ENCODE results near the gene STXBP5.

The STXBP5 gene

DNA sequence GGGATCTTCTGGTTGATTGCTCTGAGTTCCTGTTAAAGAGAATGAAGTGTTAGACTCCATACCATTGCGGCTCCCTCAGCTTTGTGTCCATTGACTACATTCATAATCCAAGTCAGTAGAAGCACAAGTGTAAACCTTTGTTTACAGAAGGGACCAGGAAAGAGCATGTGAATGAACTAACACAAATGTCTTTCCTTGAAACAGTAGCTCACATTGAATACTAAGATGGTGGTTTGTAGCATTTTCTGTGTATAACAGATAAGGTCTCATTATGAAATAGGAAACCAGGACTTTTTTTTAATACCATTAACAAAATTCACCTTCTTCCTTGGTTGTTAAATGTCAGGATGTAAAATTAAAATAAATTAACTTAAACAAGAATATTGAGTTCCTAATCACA is 8.4 kb downstream of the STXBP5 start:
- no peak for DNase-seq

DNA sequence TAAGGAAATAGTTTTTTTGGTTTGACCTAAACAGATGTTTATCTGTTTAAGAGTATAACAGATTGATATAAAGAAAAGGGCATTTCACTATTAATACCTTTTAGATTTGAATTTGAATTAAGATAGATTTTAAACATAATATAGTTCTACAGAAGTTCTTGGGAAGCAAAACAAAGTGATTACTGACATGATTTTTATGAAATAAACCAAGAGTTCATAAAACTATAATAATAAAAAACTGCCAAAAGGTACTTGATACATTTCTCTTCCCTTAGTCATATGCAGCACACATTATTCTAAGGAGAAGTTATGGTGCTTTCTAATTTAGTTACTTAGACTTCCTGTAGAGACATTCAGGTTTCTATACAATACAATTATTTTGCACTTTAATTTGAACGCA is 9.6 kb downstream of the STXBP5 start:
- DNase-seq = no peak

DNA sequence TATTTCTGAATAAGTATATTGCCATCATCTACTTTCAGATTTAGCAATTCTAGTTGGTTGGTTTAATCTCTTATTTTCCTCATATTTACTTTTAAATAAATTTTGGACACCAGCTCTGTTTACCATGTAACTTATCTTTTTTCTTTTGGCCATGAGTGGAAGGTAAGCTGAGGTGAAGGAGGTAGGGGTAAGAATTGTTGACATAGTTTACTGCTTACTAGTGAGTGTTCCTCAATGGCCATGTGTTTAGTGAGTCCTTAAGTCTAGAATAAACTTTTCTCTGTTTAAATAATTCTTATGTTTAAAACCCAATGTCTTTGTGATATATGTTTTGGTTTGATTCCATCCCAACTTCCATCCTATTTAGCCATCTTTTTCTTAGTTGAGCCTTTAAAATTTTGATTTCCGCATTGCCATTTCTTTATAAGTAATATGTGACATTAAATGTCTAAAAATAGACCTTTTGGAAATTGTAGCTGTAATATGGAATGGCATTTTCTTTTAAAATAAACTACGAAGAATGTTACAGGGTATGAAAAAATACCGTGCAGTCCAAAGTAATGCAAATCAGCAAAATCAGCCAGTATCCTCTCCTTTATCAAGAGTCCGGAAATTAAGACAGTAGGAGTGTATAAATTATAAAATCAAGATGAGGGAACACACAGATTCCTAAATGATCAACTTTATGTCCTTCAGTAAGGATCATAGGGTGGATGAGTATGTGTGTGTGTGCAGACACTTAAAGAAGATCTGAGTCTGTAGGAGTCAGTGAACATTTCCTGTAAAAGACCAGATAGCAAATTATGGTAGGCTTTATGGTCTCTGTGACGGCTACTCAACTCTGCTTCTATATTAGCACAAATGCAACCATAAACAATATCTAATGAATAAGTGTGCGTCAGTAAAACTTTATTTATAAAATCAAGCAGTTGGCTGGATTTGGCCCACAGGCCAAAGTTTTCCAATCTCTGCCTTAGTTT is 10.3 kb downstream of the STXBP5 start:
- no peak for DNase-seq

DNA sequence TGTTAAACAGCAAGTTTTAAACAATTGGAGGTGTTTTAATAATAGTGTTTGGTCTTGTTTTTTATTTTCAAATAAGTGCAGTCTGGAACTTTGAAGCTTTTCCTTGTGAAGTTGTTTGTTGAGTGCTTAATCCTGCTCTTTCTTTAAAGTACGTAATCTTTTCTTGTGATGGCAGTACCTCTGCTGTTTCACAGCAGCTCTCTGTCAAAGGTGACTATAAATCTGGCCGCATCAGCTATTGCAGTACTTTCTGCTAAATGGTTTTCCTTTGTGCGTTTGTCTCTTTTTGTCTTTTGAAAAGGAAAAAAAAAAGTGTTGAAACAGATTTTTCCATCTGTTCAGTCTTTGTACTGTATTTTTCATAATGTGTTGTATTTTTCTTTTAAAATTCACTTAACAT is 12.7 kb downstream of the STXBP5 start:
- DNase-seq = no peak

DNA sequence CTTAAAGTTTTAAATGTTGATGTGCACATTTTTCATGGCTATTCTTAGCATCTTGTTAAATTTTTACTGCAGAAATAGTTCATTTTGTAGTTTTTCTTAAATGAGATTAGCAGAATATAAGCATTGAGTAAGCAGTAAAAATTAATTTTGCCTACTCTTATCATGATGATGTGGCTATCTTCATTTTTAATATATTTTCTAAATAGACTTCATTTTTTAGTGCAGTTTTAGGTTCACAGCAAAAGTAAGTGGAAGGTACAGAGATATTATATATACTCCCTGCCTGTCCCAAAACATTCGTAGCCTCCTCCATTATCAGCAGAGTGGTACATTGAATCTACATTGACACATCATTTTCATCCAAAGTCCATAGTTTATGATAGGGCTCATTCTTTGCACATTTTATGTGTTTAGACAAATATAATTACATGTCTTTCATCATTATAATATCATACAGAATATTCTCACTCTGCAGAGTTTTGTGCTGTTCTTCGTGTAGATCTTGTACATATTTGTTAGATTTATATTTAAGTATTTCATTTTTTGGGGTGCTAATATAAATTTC is 13.7 kb downstream of the STXBP5 start:
- no peak for DNase-seq

DNA sequence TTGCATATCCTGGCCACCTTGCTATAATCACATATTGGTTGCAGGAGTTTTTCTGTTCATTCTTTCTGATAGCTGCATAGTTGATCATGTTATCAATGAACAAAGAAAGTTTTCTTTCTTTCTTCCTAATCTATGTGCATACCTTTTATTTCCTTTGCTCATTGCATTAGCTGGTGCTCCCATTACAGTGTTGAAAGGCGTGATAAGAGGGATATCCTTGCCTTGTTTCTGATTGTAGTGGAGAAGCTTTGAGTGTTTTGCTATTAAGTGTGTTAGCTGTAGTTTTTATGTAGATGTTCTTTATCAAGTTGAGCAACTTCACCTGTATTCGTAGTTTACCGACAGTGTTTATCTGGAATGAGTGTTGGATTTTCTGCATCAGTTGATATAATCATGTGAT is 14.6 kb downstream of the STXBP5 start:
- DNase-seq = no peak

DNA sequence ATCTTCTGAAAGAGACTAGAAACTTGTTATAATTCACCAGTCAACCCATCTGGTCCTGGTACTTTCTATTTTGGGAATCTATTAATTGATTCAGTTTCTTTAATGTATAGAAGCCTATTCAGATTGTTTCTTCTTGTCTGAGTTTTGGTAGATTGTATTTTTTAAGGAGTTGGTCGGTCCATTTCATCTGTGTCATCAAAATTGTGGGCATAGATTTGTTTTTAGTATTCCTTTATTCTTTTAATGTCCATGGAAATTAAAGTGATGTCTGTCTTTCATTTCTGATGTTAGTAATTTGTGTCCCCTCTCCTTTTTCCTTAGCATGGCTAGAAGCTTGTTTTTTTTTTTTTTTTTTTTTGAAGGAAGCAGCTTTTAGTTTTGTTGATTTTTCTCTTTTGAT is 15.2 kb downstream of the STXBP5 start:
- DNase-seq = no peak

DNA sequence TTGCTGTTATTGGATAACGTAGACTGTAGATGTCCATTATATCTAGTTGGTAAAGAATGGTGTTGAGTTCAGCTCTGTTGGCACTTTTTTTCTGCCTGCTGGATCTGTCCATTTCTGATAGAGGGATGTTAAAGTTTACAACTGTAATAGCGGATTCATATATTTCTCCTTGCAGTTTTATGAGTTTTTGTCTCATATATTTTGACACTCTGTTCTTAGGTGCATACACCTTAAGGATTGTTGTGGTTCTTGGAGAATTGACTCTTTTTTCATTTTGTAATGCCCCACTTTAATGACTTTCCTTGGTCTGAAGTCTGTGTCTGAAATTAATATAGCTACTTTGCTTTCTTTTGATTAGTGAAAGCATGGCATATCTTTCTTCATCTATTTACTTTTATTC is 16.1 kb downstream of the STXBP5 start:
- no peak for DNase-seq

DNA sequence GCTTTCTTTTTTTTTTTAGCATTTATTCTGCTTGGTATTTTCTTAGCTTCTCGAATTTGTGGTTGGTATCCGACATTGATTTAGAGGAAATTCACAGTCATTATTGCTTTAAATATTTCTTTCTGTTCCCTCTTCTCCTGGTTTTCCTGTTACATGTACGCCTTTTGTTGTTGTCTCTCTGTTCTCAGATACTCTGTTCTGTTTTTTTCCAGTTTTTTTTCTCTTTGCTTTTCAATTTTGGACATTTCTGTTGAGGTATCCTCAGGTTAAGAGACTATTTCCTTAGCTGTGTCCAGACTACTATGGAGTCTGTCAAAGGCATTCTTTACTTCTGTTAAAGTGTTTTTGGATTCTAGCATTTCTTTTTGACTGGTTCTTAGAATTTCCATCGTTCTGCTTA is 17.5 kb downstream of the STXBP5 start:
- no peak for DNase-seq

DNA sequence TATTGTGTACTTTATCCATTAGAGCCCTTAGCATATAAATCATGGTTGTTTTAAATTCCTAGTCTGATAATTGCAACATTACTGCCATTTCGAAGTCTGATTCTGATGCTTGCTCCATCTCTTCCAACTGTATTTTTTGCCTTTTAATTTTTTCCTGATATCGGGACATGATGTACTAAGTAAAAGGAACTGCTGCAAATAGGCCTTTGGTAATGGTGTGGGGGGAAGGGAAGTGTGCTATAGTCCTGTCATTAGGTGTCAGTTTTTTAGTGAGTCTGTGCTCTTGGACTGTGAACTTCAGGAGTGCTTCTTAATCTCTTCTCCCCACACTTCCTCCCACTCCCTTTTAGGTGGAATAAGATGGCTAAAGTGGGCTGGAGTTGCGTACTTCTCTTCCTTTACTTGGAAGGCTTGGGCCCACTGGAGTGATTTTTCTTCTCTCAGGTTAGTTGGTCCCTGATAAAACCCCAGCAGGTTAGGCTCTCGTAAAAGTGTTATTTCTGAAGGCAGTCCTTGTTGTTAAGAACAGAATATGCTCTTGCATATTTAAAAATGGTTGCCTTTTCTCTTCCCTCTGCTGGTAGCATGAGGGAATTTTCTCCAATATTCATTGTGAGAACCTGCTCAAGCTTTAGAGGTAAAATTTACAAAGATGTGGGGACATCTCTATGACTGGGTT is 18.1 kb downstream of the STXBP5 start:
- DNase-seq = no peak

DNA sequence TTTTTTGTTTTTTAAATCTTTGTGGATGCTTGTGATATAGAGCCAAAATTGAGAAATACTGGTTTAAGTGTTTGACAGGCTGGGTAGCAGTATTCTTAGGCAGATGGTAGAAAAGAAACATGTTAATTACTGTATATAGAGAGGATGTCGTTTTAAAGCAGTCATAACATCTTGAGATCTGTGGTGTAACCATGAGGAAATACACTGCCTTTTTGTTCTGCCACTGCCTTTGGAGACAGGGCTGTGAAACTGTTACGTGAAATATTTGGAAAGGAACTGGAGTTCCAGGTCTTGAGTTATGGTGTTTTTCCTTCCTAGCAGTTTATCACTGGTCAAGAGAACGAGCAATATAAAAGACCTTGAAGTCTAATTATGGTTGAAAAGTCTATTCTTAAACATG is 19.5 kb downstream of the STXBP5 start:
- no peak for DNase-seq

DNA sequence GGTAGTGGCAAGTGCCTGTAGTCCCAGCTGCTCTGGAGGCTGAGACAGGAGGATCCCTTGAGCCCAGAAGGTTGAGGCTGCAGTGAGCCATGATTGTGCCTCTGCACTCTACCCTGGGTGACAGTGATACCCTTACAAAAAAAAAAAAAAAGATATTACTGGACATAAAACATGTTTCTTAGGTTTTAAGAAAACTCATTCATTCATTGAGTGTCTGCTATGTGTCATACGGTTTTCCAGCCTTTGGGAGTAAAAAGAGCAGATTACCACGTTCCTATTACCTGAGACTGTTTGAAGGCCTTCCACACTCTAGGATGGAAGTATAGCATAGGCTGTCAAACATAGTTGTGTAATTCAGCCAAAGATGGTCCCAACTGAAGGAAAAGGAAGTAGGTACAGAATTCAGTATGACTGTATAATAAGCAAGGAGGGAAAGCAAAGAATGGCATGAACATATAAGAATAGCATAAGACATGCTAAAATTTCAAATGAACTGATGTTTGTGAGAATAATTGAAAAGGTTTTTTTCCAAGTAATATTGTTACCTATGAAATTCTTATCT is 22.0 kb downstream of the STXBP5 start:
- DNase-seq = no peak

DNA sequence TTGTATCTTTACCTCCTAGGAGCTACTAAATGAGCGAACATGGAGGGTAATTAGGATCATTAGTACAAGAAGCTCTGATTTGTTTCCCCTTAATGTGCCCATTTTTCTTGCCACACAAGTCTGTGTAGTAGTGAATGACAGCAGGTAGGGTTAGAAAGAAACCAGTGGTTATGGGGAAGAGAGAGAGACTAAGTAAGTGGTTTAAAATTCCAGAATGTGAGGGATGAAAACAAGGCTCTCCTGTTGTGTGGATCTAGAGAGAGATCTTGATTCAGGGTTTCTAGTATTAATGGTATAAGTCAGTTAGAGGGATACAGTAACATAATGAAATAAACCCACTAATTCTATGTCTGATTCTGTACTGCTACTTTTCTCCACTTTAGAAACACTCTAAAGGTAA is 22.7 kb downstream of the STXBP5 start:
- no peak for DNase-seq

DNA sequence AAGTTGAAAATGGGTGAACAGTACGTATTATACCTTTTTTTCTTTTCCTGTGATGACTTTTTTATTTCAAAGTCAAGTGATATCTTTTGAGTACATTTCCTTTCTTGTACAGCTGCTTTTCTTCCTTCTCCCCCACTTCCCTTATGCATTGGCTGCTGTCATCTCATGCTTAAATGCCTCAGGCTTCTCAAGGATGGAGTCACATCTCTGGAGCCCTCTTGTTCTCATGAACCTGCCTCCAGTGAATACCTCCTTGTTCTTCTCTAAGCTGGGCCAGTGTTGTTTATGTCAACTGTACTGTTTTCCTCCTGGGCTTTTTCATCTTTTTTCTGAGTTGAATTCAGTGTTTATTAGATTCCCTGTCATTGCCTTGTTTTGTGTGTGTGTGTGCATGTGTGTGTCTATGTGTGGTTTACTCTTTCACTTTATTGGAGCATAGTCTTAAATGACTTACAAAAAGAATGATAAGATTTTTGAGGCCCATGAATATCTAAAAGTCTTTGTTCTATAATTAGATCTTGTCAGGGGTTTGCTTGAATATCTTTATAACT is 23.6 kb downstream of the STXBP5 start:
- no peak for DNase-seq

DNA sequence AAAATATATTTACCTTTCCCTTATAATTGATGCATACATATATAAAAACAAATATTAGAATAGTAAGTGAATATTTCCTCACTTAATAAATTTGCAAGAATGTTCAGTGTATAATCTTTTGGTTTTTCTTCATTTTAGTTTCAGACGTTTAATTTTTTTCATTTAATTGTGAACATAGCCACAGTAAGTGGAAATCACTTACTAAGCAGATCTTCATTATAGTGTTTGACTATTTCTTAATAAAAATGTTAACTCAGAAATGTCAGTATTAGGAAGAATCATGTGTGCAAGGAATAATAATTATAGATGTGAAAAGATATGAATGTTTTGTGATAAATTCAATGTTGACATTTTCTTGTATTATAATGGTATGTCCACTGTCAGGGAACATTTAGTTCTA is 27.4 kb downstream of the STXBP5 start:
- no peak for DNase-seq

DNA sequence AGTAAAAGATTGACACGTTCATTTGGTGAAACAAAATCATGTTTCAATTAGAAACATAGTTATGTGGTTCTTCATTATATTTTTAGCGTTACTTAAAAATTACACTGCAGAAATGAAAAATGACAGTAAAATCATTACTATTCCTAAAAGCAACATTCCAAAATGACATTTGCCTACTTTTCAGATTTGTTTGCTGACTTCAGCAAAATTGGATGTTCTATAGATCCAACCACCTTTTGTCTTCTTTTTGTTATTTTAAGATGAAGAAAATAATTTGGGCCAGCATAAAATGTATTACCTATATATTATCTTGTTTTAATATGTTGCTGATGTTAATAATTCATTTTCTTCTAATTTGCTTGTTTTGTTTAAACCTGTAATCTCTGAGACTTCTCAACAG is 30.5 kb downstream of the STXBP5 start:
- DNase-seq = no peak

DNA sequence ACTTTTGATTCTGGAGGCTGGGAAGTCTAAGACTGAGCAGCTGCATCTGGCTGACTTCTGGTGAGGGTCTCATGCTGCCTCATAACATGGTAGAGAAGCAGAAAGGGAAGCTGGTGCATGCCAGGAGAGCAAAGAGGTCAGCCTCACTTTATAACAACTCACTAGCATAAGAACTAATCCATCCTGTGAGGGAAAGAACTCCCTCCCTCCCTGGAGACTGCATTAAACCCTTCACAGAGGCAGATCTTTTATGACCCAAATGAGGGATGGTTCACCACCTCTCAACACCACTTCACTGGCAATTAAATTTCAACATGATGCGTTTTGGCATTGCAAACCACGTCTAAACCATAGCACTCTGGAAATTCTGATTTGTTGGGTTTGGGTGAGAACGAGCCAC is 33.9 kb downstream of the STXBP5 start:
- peak; percentile 58 for DNase-seq

DNA sequence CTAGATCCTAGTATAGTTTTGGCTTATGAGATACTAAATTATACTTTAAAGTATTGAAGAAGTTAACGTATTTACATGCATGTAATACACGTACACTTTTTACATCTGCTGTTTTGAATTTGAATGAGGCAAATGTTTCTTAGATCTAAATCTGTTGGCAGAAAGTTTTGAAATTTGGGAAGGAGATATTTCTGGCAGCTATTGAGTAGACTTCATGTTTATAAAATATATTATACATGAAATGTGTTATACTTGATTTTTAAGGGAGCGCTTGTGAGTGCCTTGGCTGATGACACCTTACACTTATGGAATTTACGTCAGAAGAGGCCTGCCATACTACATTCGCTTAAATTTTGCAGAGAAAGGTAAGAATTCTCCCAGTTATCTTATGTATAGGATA is 34.7 kb downstream of the STXBP5 start:
- no peak for DNase-seq

DNA sequence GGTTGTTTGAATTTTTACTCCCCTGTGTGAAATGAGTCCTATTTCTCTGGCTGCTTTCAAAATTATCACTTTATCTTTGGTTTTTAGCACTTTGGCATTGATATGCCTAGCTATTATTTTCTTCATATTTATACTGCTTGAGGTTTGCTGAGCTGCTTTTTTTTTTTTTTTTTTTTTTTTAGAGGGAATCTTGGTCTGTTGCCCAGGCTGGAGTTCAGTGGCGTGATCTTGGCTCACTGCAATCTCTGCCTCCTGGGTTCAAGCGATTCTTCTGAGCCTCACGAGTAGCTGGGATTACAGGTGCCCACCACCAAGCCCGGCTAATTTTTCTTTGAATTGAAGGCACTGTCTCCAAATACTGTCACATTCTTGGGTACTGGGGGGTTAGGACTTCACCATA is 40.6 kb downstream of the STXBP5 start:
- no peak for DNase-seq

DNA sequence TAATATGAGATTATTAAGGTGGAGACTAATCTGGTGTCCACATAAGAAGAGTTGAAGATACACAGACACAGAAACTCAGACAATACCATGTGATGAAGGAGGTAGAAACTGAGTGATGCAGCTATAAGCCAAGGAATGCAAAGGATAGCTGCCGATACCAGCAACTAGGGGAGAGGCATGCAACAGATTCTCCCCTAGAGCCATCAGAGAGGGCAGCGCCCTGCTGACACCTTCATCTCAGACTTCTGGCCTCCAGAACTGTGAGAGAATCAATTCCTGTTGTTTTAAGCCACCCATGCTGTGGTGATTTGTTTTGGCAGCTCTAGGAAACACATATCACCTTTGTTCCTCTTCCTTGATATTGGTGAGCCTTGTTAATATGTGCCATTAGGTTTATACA is 41.5 kb downstream of the STXBP5 start:
- DNase-seq = no peak

DNA sequence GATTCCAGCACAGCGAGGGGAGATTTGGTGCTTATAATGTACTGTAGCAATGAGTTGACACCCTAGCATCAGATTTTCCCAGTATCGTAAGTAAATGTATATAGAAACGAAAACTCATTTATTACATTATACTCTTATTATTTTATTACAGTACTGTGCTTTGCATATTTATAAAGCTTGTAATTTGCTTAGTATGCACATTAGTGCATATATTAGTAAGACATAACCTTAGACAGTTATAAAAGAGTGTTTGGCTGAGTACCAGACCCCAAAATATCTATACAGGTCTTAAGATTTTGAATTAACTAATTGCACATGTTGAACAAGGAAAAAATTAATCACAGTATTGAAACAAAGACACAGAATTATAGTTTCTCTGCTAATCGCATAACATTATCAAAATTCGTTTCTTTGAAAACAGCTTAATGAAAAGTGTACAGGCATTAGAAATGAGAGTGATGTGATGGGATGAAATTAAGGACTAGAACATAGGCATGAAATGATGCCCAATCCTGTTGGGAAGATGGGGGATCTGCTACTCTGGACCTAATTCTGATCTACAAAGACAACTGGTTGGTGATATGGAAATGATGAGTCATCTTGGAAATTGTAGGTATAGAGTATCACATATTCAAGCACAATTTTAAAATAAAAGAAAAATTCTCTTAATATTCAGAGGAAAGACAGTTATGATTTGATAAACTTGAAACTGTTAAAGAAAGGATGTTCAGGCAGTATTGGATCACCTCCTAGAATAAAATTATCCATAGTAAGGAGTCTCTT is 42.8 kb downstream of the STXBP5 start:
- no peak for DNase-seq

DNA sequence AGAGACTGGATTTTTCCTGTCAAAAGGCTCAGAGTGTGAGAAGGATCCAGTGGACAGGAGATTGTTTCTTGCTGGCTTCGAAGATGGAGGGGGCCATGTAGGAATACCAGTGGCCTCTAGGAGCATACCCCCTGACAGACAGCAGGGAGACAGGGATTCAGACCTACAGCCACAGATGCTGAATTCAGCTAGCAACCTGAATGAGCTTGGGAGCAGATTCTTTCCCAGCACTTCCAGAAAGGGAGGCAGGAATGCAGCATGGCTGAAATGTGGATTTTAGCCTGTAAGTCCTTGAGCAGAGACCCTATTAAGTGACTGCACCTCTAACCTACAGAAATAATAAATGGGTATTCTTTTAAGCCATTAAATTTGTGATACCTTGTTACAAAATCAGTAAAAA is 44.6 kb downstream of the STXBP5 start:
- no peak for DNase-seq

DNA sequence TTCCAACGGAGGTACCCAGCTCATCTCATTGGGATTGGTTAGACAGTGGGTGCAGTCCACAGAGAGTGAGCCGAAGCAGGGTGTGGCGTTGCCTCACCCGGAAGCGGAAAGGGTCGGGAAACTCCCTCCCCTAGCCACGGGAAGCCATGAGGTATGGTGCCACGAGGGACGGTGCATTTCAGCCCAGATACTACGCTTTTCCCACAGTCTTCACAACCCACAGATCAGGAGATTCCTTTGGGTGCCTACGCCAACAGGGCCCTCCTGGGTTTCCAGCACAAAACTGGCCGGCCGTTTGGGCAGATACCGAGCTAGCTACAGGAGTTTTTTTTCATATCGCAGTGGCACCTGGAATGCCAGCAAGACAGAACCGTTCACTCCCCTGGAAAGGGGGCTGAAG is 46.9 kb downstream of the STXBP5 start:
- no peak for DNase-seq
